Measurements from ENCODE around the gene S100A6.

The S100A6 gene

DNA sequence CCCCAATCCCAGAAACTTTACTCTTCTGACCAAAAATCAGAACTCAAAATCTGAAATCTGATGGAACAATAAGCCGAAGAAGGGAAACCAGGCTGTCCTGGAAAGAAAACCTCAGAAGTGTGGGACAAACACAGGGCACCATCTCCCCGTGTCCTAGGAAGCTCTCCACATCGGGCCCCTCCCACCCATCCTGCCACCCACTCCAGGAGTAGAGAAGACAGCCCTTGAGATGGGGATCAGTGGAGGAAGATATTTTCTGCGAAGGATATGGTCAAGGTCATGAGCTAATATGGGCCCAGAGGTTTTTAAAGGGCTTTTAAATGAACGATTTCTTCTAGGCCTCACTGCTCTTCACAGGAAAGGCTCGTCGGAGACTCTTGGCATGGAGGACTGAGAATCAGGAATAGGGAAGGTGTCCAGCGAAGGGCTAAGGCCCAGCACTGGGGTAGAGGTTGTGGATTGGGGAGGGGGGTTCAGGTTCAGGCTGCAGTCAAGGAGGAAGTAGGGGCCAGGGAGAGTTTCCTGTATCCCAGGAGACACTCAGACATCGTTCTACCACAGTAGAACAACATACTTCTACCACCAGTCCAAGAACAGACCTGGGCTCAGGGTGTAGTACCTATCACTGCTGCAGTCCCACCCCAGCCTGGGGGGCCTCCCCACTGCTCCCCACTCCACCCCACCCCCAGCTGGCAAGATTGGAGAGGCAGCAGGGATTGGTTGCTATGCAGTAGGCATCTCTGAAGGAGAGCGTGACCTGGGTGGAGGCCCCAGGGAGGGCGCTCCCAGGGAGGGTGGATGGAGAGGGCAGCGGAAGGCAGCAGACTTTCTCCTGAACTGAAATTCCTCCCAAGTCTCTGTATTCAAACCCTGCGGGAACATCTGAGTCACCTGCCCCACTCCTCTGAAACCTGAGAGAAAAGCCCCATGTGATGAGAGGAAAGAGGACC lies 6.1 kb upstream of the S100A6 start:
- FAIRE-seq (no peak), DNase-seq (ENCODE audit: insufficient read length) (no peak)
- no peak for TF ChIP-seq TAF1 (IDR thresholded peaks at IDR 0.05; ENCODE audit: borderline replicate concordance, low read depth, low read length)
- TF ChIP-seq POLR2AphosphoS5 (IDR thresholded peaks at IDR 0.05; ENCODE audit: low read depth, low read length), result no peak
- no peak for TF ChIP-seq POLR2A (IDR thresholded peaks at IDR 0.05; ENCODE audit: low read depth, low read length)

- TF ChIP-seq TAF1 (IDR thresholded peaks at IDR 0.05; ENCODE audit: borderline replicate concordance, low read depth, low read length) (no peak), POLR2AphosphoS5 (IDR thresholded peaks at IDR 0.05; ENCODE audit: low read depth, low read length) (no peak), POLR2A (IDR thresholded peaks at IDR 0.05; ENCODE audit: low read depth, low read length) (no peak)
- FAIRE-seq (no peak), DNase-seq (ENCODE audit: insufficient read length) (no peak)
Observed at GRCh38 chr1:153540394-153541361, 4.9 kb upstream of the S100A6 start, which contains the start of gene S100A5. Gene S100A5 (minus strand): TSS chr1:153540934. CDS start chr1:153540191, 743 bp downstream.

GRCh38 chr1:153539395-153540093 lies 3.8 kb upstream of the S100A6 start:
- no peak for DNase-seq (ENCODE audit: insufficient read length)
- FAIRE-seq, result no peak
- no peak for TF ChIP-seq POLR2AphosphoS5 (IDR thresholded peaks at IDR 0.05; ENCODE audit: low read depth, low read length)
- no peak for TF ChIP-seq POLR2A (IDR thresholded peaks at IDR 0.05; ENCODE audit: low read depth, low read length)
- no peak for TF ChIP-seq TAF1 (IDR thresholded peaks at IDR 0.05; ENCODE audit: borderline replicate concordance, low read depth, low read length)

- no peak for FAIRE-seq
- DNase-seq (ENCODE audit: insufficient read length), result no peak
- TF ChIP-seq TAF1 (IDR thresholded peaks at IDR 0.05; ENCODE audit: borderline replicate concordance, low read depth, low read length), result no peak
- TF ChIP-seq POLR2A (IDR thresholded peaks at IDR 0.05; ENCODE audit: low read depth, low read length), result no peak
- TF ChIP-seq POLR2AphosphoS5 (IDR thresholded peaks at IDR 0.05; ENCODE audit: low read depth, low read length), result no peak
Observed at GRCh38 chr1:153538315-153538821, 2.6 kb upstream of the S100A6 start.

GRCh38 chr1:153537376-153537730 lies 1.6 kb upstream of the S100A6 start:
- TF ChIP-seq POLR2AphosphoS5 (IDR thresholded peaks at IDR 0.05; ENCODE audit: low read depth, low read length), result no peak
- TF ChIP-seq POLR2A (IDR thresholded peaks at IDR 0.05; ENCODE audit: low read depth, low read length), result no peak
- TF ChIP-seq TAF1 (IDR thresholded peaks at IDR 0.05; ENCODE audit: borderline replicate concordance, low read depth, low read length), result no peak
- no peak for FAIRE-seq
- no peak for DNase-seq (ENCODE audit: insufficient read length)

- DNase-seq (ENCODE audit: insufficient read length) (no peak), FAIRE-seq (no peak)
- TF ChIP-seq POLR2AphosphoS5 (IDR thresholded peaks at IDR 0.05; ENCODE audit: low read depth, low read length), result no peak
- no peak for TF ChIP-seq POLR2A (IDR thresholded peaks at IDR 0.05; ENCODE audit: low read depth, low read length)
- no peak for TF ChIP-seq TAF1 (IDR thresholded peaks at IDR 0.05; ENCODE audit: borderline replicate concordance, low read depth, low read length)
Observed at GRCh38 chr1:153536671-153537375, 1.0 kb upstream of the S100A6 start.

GRCh38 chr1:153536012-153536670 lies 350 bp upstream of the S100A6 start:
- no peak for FAIRE-seq
- TF ChIP-seq POLR2AphosphoS5 (IDR thresholded peaks at IDR 0.05; ENCODE audit: low read depth, low read length) (no peak), TAF1 (IDR thresholded peaks at IDR 0.05; ENCODE audit: borderline replicate concordance, low read depth, low read length) (no peak), POLR2A (IDR thresholded peaks at IDR 0.05; ENCODE audit: low read depth, low read length) (no peak)
- DNase-seq (ENCODE audit: insufficient read length), result no peak

GRCh38 chr1:153534925-153535241 lies 908 bp downstream of the S100A6 start:
- no peak for FAIRE-seq
- DNase-seq (ENCODE audit: insufficient read length), result no peak
- no peak for TF ChIP-seq TAF1 (IDR thresholded peaks at IDR 0.05; ENCODE audit: borderline replicate concordance, low read depth, low read length)
- TF ChIP-seq POLR2AphosphoS5 (IDR thresholded peaks at IDR 0.05; ENCODE audit: low read depth, low read length), result no peak
- TF ChIP-seq POLR2A (IDR thresholded peaks at IDR 0.05; ENCODE audit: low read depth, low read length), result no peak

DNA sequence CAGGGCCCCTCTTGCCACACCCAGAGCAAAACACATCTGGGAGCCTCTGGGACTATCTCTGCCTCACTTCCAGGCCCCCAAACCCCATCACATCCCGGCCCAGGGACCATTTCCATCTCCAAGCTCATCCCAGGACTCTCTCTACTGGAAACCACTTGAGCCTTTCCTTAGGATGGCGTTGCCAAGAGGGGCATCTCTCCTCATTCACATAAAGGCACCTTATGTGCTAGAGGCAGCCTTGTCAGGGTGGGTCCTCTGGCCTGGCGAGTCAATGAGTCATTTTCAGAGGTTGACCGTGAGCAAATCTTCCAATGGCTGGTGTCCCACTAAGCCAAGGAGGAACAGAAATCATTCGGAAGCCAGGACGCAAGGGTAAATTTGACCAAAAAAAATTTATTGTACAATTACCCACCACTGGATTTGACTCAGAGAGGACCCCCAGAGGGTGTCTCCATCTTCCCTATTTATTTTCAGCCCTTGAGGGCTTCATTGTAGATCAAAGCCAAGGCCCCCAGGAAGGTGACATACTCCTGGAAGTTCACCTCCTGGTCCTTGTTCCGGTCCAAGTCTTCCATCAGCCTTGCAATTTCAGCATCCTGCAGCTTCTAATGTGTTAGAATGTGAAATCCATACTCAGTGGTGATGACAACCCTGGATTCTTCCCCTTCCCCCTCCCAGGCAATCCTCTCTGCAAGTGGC lies 1.4 kb downstream of the S100A6 start:
- FAIRE-seq (no peak), DNase-seq (ENCODE audit: insufficient read length) (no peak)
- TF ChIP-seq TAF1 (IDR thresholded peaks at IDR 0.05; ENCODE audit: borderline replicate concordance, low read depth, low read length) (no peak), POLR2A (IDR thresholded peaks at IDR 0.05; ENCODE audit: low read depth, low read length) (no peak), POLR2AphosphoS5 (IDR thresholded peaks at IDR 0.05; ENCODE audit: low read depth, low read length) (no peak)

All from GM12892 (cell line).